ENCODE measurements around the gene NUDT21. TPM values are rescaled to one million over a fixed set of nuclear protein-coding genes. Genes with fewer than 3 reads are reported as not detected.

The NUDT21 gene
- total RNA-seq, 4 donors from 2014 or later = 26.1 to 43.6 (median 34.2) TPM

GRCh38 chr16:56414366-56414765 lies 36.8 kb downstream of the NUDT21 start:
- no peak for DNase-seq
- H3K4me3 ChIP-seq = no peak overlapping the region
- TF ChIP-seq POLR2A (IDR thresholded peaks at IDR 0.05) (no peak), CTCF (IDR thresholded peaks at IDR 0.05) (no peak)
- H3K9me3 ChIP-seq = no peaks in the 10 kb centered on the region
- peaks cover 0 to 13% (median 0%) of the 10 kb centered on the region in 3 donors for H3K36me3 ChIP-seq
- H3K27me3 ChIP-seq = no peaks in the 10 kb centered on the region
- H3K27ac ChIP-seq = no peak overlapping the region
- peaks cover 0 to under 1% (median 0%) of the 10 kb centered on the region in 4 donors for H3K4me1 ChIP-seq

- H3K27ac ChIP-seq = no peak overlapping the region
- no peak for DNase-seq
- TF ChIP-seq POLR2A (IDR thresholded peaks at IDR 0.05) (no peak), CTCF (IDR thresholded peaks at IDR 0.05) (no peak)
- no peaks in the 10 kb centered on the region for H3K9me3 ChIP-seq
- no peak overlapping the region for H3K4me3 ChIP-seq
- H3K27me3 ChIP-seq = no peaks in the 10 kb centered on the region
- peaks cover 0 to 5% (median under 1%) of the 10 kb centered on the region in 4 donors for H3K4me1 ChIP-seq
- peaks cover 0 to 21% (median 0%) of the 10 kb centered on the region in 3 donors for H3K36me3 ChIP-seq
Measured at GRCh38 chr16:56413381-56413780, 37.8 kb downstream of the NUDT21 start.

- H3K9me3 ChIP-seq = no peaks in the 10 kb centered on the region
- no peak overlapping the region for H3K4me3 ChIP-seq
- no peaks in the 10 kb centered on the region for H3K27me3 ChIP-seq
- H3K36me3 ChIP-seq = peaks cover 0 to 33% (median 0%) of the 10 kb centered on the region in 3 donors
- DNase-seq = no peak
- H3K27ac ChIP-seq = no peak overlapping the region
- H3K4me1 ChIP-seq = peaks cover 0 to 17% (median 2%) of the 10 kb centered on the region in 4 donors
- TF ChIP-seq POLR2A (IDR thresholded peaks at IDR 0.05) (no peak), CTCF (IDR thresholded peaks at IDR 0.05) (no peak)
Measured at GRCh38 chr16:56411624-56412023, 39.5 kb downstream of the NUDT21 start.

DNA sequence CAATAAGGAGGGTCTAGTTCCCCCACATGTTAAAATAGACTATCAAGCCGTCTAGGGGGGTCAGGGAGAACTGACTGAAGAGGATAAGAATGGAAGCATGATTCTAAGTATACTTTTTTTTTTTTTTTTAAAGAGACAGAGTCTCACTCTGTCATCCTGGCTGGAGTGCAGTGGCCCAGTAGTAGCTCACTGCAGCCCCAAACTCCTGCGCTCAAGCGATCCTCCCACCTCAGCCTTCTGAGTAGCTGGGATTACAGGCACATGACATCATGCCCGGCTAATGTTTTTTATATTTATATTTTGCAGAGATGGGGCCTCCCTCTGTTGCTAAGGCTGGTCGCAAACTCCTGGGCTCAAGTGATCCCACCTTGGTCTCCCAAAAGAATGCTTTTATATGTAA lies 40.0 kb downstream of the NUDT21 start:
- Histone ChIP-seq H3K36me3 (peaks cover 0 to 33% (median 0%) of the 10 kb centered on the region in 3 donors), H3K27ac (no peak overlapping the region), H3K27me3 (no peaks in the 10 kb centered on the region), H3K4me1 (peaks cover 0 to 17% (median 2%) of the 10 kb centered on the region in 4 donors), H3K9me3 (no peaks in the 10 kb centered on the region), H3K4me3 (no peak overlapping the region)
- DNase-seq = no peak
- TF ChIP-seq CTCF (IDR thresholded peaks at IDR 0.05) = no peak
- TF ChIP-seq POLR2A (IDR thresholded peaks at IDR 0.05) = no peak

DNA sequence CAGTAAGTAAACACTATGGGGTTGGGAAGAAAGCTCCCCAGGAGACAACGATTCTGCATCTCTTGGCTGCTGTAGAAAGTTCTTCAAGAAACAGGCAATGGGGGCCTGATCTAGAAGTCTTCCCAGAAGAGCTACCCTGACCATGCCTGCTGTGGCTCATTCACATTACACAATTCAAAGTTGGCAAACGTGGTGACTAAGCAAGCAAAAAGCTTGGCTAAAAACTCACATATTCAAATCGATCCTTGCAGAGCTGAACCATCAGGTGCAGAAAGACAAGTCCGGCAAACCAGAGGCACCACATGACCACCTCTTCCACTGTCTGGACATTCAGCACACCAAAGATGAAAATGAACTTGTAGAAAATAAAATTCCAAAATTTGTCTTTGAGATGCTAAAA lies 41.9 kb downstream of the NUDT21 start:
- peak overlapping the region in 1 of 4 donors; percentile 15 for H3K4me3 ChIP-seq
- no peaks in the 10 kb centered on the region for H3K9me3 ChIP-seq
- H3K27ac ChIP-seq = peak overlapping the region in 3 of 4 donors; percentile 13 to 82 (median 77)
- no peaks in the 10 kb centered on the region for H3K27me3 ChIP-seq
- no peak for DNase-seq
- peaks cover 0 to 43% (median 0%) of the 10 kb centered on the region in 3 donors for H3K36me3 ChIP-seq
- TF ChIP-seq CTCF (IDR thresholded peaks at IDR 0.05) (no peak), POLR2A (IDR thresholded peaks at IDR 0.05) (no peak)
- peaks cover 0 to 17% (median 2%) of the 10 kb centered on the region in 4 donors for H3K4me1 ChIP-seq
